Measurements from ENCODE around the gene INPP5D.

The INPP5D gene

DNA sequence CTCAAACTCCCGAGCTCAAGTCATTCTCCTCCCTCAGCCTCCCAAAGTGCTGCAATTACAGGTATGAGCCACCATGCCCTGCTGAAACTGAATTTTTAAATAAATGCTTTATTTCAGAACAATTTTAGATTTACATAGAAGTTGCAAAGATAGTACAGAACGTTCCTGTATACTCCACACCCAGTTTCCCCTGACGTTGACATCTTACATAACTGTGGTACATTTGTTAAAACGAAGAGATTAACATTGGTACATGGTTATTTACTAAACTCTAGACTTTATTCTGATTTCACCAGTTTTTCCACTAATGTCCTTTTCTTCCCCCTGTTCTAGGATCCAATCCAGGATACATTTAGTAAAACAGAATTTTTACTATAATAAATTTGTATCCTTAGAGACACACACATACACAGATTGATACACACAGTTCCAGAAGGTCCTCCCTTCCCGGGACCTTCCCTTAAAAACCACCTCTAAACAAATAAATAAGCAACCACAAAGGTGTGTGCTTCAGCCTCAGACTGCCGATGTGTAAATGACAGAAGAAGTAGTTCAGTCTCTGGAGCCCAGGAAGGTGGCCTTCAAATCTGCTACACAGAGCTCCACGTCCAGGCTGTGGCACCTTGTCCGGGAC is 20.8 kb upstream of the INPP5D start:
- TF ChIP-seq, protein P1, sequence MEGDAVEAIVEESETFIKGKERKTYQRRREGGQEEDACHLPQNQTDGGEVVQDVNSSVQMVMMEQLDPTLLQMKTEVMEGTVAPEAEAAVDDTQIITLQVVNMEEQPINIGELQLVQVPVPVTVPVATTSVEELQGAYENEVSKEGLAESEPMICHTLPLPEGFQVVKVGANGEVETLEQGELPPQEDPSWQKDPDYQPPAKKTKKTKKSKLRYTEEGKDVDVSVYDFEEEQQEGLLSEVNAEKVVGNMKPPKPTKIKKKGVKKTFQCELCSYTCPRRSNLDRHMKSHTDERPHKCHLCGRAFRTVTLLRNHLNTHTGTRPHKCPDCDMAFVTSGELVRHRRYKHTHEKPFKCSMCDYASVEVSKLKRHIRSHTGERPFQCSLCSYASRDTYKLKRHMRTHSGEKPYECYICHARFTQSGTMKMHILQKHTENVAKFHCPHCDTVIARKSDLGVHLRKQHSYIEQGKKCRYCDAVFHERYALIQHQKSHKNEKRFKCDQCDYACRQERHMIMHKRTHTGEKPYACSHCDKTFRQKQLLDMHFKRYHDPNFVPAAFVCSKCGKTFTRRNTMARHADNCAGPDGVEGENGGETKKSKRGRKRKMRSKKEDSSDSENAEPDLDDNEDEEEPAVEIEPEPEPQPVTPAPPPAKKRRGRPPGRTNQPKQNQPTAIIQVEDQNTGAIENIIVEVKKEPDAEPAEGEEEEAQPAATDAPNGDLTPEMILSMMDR (IDR thresholded peaks at IDR 0.05; ENCODE audit: low read depth, low read length): no peak
- no peak for DNase-seq (ENCODE audit: low read depth in 2 of 2)
- H3K4me3 ChIP-seq (replicated peaks in 1 of 2; ENCODE audit: low read depth in 2 of 2, low read length in 2 of 2): no peak overlapping the region

DNA sequence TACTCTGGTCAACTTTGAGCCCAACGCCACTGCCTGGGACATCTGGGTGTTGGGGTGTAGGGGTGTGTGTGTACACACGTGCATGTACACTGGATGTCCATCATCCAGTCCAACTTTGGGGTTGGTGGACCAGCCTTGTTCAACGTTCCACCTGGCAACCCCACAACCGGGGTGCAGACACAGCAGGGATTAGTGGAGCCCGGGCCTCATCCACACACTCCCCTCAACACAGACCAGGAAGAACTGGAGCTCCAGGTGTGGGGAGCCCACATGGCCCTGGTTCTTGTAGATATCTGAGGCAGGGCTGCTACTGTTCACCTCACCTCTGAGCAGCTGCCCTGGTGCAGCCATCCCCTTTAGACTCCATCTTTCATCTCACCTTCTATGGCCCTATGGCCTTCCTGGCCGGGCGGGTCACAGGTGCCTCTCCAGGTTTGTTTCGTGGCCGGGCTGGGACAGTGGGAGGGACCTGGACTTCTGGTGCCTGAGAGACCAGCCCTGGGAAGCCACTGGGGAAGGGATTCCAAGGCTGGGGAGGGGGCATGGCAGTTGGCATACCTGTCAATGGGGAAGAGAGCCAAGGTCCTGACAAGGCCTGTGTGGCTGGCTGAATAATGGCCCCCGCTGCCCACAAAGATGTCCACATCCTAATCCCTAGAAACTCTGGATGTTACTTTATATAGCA is 20.2 kb upstream of the INPP5D start:
- no peak for DNase-seq (ENCODE audit: low read depth in 2 of 2)
- H3K4me3 ChIP-seq (replicated peaks in 1 of 2; ENCODE audit: low read depth in 2 of 2, low read length in 2 of 2): no peak overlapping the region
- TF ChIP-seq, protein P1 (IDR thresholded peaks at IDR 0.05; ENCODE audit: low read depth, low read length): no peak

DNA sequence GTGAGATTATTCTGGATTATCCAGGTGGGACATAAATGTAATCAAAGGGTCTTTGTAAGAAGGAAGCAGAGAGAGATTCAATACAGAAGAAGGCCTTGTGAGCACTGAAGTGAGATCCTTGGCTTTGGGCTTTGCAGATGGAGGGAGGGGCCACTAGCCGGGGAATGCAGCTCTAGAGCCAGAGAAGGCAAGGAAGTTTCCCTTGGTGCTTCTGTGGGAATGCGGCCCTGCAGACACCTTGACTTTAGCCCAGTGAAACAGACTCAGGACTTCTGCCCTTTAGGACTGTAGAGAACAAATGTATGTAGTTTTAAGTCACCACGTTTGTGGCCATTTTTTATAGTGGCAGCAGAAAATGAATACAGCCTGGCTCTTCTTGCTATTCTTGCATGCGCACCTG is 19.6 kb upstream of the INPP5D start:
- TF ChIP-seq, protein P1 (IDR thresholded peaks at IDR 0.05; ENCODE audit: low read depth, low read length): no peak
- no peak overlapping the region for H3K4me3 ChIP-seq (replicated peaks in 1 of 2; ENCODE audit: low read depth in 2 of 2, low read length in 2 of 2)
- DNase-seq (ENCODE audit: low read depth in 2 of 2): no peak

DNA sequence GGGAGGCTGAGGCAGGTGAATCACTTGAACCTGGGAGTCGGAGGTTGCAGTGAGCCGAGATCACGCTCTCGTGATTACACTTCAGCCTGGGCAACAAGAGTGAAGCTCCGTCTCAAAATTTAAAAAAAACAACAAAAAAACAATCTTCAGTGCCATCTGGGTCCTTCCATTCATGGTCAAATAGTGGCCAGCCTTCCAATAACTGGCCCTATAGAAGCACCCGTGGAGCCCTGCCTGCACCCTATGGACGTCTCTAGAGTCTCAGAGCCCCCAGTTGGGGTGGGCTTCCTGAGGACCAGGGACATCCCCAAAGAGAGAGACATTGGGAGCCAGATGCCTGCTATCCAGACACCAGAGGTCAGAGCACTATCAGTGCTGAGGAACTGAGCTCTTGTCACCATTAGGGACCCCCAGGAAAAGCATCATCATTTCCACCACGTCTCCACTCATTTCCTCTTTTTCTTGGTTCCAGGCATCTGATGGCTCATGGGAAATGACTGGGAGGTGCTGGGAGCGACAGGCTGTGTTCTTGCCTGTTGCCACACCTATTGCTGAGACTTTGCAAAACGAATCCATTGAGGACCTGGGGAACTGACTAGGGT is 18.3 kb upstream of the INPP5D start:
- TF ChIP-seq, protein P1 (IDR thresholded peaks at IDR 0.05; ENCODE audit: low read depth, low read length): no peak
- no peak overlapping the region for H3K4me3 ChIP-seq (replicated peaks in 1 of 2; ENCODE audit: low read depth in 2 of 2, low read length in 2 of 2)
- DNase-seq (ENCODE audit: low read depth in 2 of 2): no peak

DNA sequence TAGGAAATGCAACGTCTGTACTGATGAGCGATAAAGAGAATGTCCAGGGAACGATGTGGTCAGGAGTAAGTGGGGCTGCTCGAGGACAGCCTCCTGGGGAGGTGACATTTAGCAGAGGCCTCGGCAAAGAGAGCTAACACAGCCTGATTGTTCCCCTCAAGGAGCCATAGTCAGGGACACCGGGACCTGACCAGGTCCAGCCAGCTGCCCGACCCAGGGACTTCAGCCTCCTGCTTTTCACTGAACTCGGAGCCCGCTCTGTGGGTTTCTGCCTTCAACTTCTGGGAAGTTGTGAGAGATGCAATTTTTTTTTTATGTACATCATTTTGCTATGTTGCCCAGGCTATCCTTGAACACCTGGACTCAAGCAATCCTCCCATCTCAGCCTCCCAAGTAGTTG is 17.6 kb upstream of the INPP5D start:
- TF ChIP-seq, protein P1 (IDR thresholded peaks at IDR 0.05; ENCODE audit: low read depth, low read length): no peak
- no peak overlapping the region for H3K4me3 ChIP-seq (replicated peaks in 1 of 2; ENCODE audit: low read depth in 2 of 2, low read length in 2 of 2)
- no peak for DNase-seq (ENCODE audit: low read depth in 2 of 2)

DNA sequence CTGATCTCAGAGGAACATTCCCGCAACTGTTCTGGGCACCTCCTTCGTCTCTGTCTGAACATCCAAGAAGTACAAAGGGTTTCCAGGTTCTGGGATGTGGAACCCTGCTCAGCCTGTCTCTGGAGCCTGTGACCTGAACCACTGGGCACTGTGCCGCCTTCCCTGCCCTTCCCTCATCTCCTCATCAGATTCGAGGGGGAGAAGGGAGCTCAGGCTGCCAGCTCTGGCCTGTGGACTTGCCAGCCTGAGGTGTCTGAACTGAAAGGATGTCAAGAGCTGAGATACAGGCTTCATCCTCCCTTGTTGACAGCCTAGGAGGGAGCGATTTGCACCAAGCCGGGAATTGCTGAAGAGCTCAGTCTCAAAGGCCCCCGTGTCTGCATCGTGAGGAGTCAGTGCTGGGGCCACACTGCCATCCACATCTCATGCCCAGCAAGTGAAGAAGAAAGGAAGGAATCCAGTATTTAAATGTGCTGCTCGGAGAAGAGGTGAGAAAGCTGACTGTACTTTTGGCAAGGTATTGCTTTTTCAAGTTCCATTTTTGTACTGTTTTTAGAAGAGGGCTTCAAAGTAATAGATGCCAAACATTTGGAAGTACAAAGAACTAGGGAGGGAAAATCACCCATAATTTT is 15.1 kb upstream of the INPP5D start:
- TF ChIP-seq, protein P1 (IDR thresholded peaks at IDR 0.05; ENCODE audit: low read depth, low read length): no peak
- no peak for DNase-seq (ENCODE audit: low read depth in 2 of 2)
- no peak overlapping the region for H3K4me3 ChIP-seq (replicated peaks in 1 of 2; ENCODE audit: low read depth in 2 of 2, low read length in 2 of 2)
